Fibroblast of lung (primary cell): Measurements from ENCODE around the gene HOXB5. TPM values are rescaled to one million over a fixed set of nuclear protein-coding genes. Genes with fewer than 3 reads are reported as not detected.

Source experiments
- DNase-seq, 2 donors: peaks; one replicate each; pipeline versions ENCODE4 v3.0.0 to v3.0.0-alpha.2; 2010; ENCODE audit warnings: low read depth in 2 of 2
- H2AFZ ChIP-seq: 2 replicates; pipeline ENCODE4 v1.5.1; 2012; ENCODE audit warnings: low read length, control low read depth, inconsistent platforms
- H3K27ac ChIP-seq: 2 replicates; pipeline ENCODE4 v1.5.1; 2011; ENCODE audit warnings: low read length, control low read depth; ENCODE audit not compliant: insufficient read depth
- H3K27me3 ChIP-seq: 2 replicates; pipeline ENCODE4 v1.5.1; 2011; ENCODE audit warnings: mild to moderate bottlenecking, low read length; ENCODE audit not compliant: control insufficient read depth, insufficient read depth
- H3K36me3 ChIP-seq: 2 replicates; pipeline ENCODE4 v1.5.1; 2011; ENCODE audit warnings: low read length; ENCODE audit not compliant: control insufficient read depth, insufficient read depth
- H3K4me1 ChIP-seq: 2 replicates; pipeline ENCODE4 v1.5.1; 2011; ENCODE audit warnings: low read length; ENCODE audit not compliant: control insufficient read depth, insufficient read depth; ENCODE audit errors: extremely low read depth
- H3K4me2 ChIP-seq: 2 replicates; pipeline ENCODE4 v1.5.1; 2011; ENCODE audit warnings: low read length, control low read depth; ENCODE audit not compliant: insufficient read depth; ENCODE audit errors: extremely low read depth
- H3K4me3 ChIP-seq, 4 experiments: fragments of 200-600 bp in 1 of 4; sonication (generic) in 1 of 4; replicated peaks in 1 of 4; 2 replicates each; pipeline ENCODE4 v1.5.1; 2011 to 2016; ENCODE audit warnings: low read length in 4 of 4, low read depth in 3 of 4, mild to moderate bottlenecking in 3 of 4, control low read depth in 2 of 4, inconsistent platforms in 1 of 4, mixed read lengths in 1 of 4; ENCODE audit not compliant: insufficient read depth in 1 of 4; ENCODE audit errors: control extremely low read depth in 1 of 4
- H3K79me2 ChIP-seq: 2 replicates; pipeline ENCODE4 v1.5.1; 2012; ENCODE audit warnings: mild to moderate bottlenecking, low read length, inconsistent platforms; ENCODE audit not compliant: control insufficient read depth, insufficient read depth
- H3K9ac ChIP-seq: 2 replicates; pipeline ENCODE4 v1.5.1; 2011; ENCODE audit warnings: mild to moderate bottlenecking, low read length, control low read depth; ENCODE audit not compliant: insufficient read depth
- H3K9me3 ChIP-seq: 2 replicates; pipeline ENCODE4 v1.5.1; 2012; ENCODE audit warnings: low read depth, low read length; ENCODE audit not compliant: control insufficient read depth, insufficient read depth
- H4K20me1 ChIP-seq: 2 replicates; pipeline ENCODE4 v1.5.1; 2011; ENCODE audit warnings: low read length; ENCODE audit not compliant: control insufficient read depth, insufficient read depth; ENCODE audit errors: extremely low read depth
- EZH2 ChIP-seq: IDR thresholded peaks from 2 replicates; pipeline ENCODE4 v1.5.1; 2012; ENCODE audit warnings: low read length, control low read depth, mild to moderate bottlenecking; ENCODE audit errors: missing control alignments
- polyA plus RNA-seq, 2 donors: library from polyadenylated mRNA; depleted of rRNA in 1 of 2; stranded (reverse) in 1 of 2; unstranded in 1 of 2; fragments of >200 nt; gene quantifications; 2 replicates each; pipeline ENCODE4 v1.2.1, GENCODE V29; 2011 to 2012; ENCODE audit warnings: missing spikeins in 1 of 2
- total RNA-seq: library from RNA; depleted of rRNA; stranded (reverse); fragments of >200 nt; gene quantifications from 2 replicates; pipeline ENCODE4 v1.2.1, GENCODE V29; 2014
- TF ChIP-seq, protein P1 (sequence below), 2 donors: IDR thresholded peaks in 1 of 2; conservative IDR thresholded peaks in 1 of 2; 1 replicate in 1 of 2; 2 replicates in 1 of 2; pipeline ENCODE4 v1.5.1; 2011 to 2012; ENCODE audit warnings: low read length in 2 of 2, control low read depth in 1 of 2, inconsistent platforms in 1 of 2, low read depth in 1 of 2, mild to moderate bottlenecking in 1 of 2

Gene HOXB5
- total and polyA plus RNA-seq, 2 donors (not counting 1 experiment from before 2014, with no cell fraction given) = 2.1 to 9.4 TPM

DNA sequence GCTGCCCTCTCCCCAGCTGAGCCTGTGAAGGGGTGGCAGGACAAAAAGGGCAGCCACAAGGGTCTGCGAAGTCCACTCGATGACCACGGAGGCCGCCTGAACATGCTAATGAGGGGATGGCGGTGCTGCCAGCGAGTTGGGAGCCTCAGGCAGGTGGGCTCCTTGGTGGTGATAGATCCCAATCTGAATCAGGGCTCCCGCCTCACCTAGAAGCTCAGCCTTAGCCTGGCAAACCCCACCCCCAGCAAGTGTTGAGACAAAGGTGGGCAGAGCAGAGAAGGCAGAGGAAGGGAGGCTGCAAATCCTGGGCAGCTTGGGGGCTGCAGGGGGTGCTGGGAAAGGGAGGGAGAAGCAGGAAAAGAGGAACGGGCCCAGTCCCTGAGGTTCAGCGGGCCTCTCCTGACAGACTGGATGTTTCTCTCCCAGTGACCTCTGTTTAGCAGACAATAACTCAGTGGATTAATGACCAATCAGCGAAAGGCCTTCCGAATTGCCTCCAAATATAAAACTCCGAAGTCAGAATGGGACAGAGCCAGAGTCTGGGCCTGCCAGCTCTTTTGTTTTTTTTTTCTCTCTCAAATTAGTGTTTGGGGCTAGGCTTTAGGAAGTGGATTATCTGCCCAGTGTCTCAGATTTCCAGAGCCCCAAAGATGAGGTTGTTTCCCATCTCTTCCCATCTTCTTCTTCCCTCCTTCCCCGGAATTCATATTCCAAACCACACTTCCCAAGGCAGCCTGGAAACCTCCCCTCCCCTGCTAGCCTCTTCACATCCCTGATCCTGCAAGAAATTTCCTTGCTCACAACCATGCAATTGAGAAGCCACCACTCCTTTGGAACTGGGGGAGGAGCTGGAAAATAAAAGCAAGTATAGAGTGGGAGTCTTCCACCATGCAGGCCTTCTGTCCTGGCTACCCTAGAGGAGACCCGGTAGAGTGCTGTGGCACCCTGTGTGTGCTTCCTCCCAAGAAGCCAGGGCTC, 33.5 kb downstream of the HOXB5 start:
- peak overlapping the region; percentile 40 to 82 (median 75) for H3K4me3 ChIP-seq
- no peaks in the 10 kb centered on the region for H3K9me3 ChIP-seq
- peaks cover 10% of the 10 kb centered on the region for H3K36me3 ChIP-seq
- peak overlapping the region; percentile 76 for H3K27ac ChIP-seq
- peak overlapping the region; percentile 100 for H3K4me2 ChIP-seq
- H4K20me1 ChIP-seq = no peaks in the 10 kb centered on the region
- TF ChIP-seq, protein P1, sequence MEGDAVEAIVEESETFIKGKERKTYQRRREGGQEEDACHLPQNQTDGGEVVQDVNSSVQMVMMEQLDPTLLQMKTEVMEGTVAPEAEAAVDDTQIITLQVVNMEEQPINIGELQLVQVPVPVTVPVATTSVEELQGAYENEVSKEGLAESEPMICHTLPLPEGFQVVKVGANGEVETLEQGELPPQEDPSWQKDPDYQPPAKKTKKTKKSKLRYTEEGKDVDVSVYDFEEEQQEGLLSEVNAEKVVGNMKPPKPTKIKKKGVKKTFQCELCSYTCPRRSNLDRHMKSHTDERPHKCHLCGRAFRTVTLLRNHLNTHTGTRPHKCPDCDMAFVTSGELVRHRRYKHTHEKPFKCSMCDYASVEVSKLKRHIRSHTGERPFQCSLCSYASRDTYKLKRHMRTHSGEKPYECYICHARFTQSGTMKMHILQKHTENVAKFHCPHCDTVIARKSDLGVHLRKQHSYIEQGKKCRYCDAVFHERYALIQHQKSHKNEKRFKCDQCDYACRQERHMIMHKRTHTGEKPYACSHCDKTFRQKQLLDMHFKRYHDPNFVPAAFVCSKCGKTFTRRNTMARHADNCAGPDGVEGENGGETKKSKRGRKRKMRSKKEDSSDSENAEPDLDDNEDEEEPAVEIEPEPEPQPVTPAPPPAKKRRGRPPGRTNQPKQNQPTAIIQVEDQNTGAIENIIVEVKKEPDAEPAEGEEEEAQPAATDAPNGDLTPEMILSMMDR (conservative IDR thresholded peaks at IDR 0.05 in 1 of 2, IDR thresholded peaks at IDR 0.05 in 1 of 2; ENCODE audit: low read depth in 1 of 2, low read length in 2 of 2) = peak in 1 of 2 donors; percentile 18
- TF ChIP-seq EZH2 = no peak
- peak in 1 of 2 donors; percentile 90 for DNase-seq
- H3K9ac ChIP-seq = no peak overlapping the region
- H2AFZ ChIP-seq = no peak overlapping the region
- H3K27me3 ChIP-seq = no peaks in the 10 kb centered on the region
- peaks cover 56% of the 10 kb centered on the region for H3K4me1 ChIP-seq
- peaks cover 98% of the 10 kb centered on the region for H3K79me2 ChIP-seq

DNA sequence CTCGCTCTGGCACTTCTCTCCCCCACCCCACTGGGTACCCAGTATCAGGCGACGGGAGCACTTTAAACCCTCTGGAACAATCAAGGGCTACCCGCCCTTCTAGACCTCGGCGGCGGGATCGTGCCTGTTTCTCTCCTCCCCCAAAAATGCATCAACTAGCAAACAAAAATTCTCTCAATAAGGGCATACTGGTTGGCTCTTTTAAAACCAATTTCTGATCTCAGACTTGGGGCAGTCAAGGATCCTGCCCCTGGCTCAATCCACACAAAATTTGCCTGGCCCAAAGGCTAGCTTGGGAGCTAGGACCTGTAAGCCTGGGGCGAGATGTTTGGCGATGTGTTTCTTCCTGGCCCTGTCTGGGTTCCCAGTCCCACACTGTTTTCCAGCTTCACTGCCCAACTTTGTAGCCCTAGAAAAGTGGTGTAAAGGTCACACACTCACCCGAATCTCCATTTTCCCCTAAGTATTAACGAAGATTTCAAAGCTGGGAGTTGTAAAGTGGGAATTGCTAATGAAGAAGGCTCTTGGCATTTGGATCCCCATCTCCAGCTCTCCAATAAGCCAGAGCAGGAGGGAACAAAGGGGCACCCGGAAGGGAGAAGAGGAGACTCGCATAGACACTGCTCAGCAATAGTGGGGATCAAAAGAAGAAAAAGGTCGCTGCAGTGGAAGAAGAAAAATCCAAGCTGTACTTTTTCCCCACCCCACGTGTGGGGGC, 34.3 kb downstream of the HOXB5 start:
- H3K4me1 ChIP-seq = peaks cover 56% of the 10 kb centered on the region
- H3K79me2 ChIP-seq = peaks cover 98% of the 10 kb centered on the region
- peak in 1 of 2 donors; percentile 64 for DNase-seq
- H3K36me3 ChIP-seq = peaks cover 13% of the 10 kb centered on the region
- H3K4me2 ChIP-seq = peak overlapping the region; percentile 100
- no peaks in the 10 kb centered on the region for H4K20me1 ChIP-seq
- H3K27ac ChIP-seq = peak overlapping the region; percentile 76
- H3K9ac ChIP-seq = peak overlapping the region; percentile 48
- no peak overlapping the region for H2AFZ ChIP-seq
- no peaks in the 10 kb centered on the region for H3K27me3 ChIP-seq
- no peaks in the 10 kb centered on the region for H3K9me3 ChIP-seq
- TF ChIP-seq, protein P1 (conservative IDR thresholded peaks at IDR 0.05 in 1 of 2, IDR thresholded peaks at IDR 0.05 in 1 of 2; ENCODE audit: low read depth in 1 of 2, low read length in 2 of 2) = no peak
- TF ChIP-seq EZH2 = no peak
- peak overlapping the region; percentile 67 to 82 (median 75) for H3K4me3 ChIP-seq

DNA sequence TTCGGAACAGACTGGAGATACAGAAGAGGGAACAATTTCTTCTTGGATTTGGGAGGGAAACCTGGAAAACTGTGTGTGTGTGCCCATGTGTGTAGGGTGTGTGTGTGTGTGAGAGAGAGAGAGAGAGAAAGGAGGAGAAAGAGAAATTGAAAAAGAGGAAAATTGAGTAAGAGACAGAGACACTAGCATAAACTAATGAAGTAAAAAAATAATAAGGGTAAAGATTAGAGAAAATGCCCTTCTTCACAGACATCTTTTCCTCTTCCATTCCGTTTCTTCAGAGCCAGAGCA, 34.8 kb downstream of the HOXB5 start:
- no peaks in the 10 kb centered on the region for H4K20me1 ChIP-seq
- peaks cover 59% of the 10 kb centered on the region for H3K4me1 ChIP-seq
- peaks cover 99% of the 10 kb centered on the region for H3K79me2 ChIP-seq
- H3K27ac ChIP-seq = peak overlapping the region; percentile 76
- H2AFZ ChIP-seq = no peak overlapping the region
- DNase-seq = peak in 1 of 2 donors; percentile 42
- peaks cover 15% of the 10 kb centered on the region for H3K36me3 ChIP-seq
- H3K9me3 ChIP-seq = no peaks in the 10 kb centered on the region
- H3K27me3 ChIP-seq = no peaks in the 10 kb centered on the region
- H3K4me2 ChIP-seq = peak overlapping the region; percentile 100
- H3K9ac ChIP-seq = no peak overlapping the region
- no peak for TF ChIP-seq EZH2
- TF ChIP-seq, protein P1 (conservative IDR thresholded peaks at IDR 0.05 in 1 of 2, IDR thresholded peaks at IDR 0.05 in 1 of 2; ENCODE audit: low read depth in 1 of 2, low read length in 2 of 2) = no peak
- H3K4me3 ChIP-seq = peak overlapping the region; percentile 67 to 82 (median 75)
